HG03039 (cell line): ENCODE data around the gene UTP4.

Experiments used
- ATAC-seq: cut with Tn5 transposase; IDR thresholded peaks from one replicate; pipeline ENCODE4 v1.9.1; 2021; ENCODE audit warnings: mild to moderate bottlenecking, moderate library complexity; ENCODE audit not compliant: unreplicated experiment

UTP4 gene

DNA sequence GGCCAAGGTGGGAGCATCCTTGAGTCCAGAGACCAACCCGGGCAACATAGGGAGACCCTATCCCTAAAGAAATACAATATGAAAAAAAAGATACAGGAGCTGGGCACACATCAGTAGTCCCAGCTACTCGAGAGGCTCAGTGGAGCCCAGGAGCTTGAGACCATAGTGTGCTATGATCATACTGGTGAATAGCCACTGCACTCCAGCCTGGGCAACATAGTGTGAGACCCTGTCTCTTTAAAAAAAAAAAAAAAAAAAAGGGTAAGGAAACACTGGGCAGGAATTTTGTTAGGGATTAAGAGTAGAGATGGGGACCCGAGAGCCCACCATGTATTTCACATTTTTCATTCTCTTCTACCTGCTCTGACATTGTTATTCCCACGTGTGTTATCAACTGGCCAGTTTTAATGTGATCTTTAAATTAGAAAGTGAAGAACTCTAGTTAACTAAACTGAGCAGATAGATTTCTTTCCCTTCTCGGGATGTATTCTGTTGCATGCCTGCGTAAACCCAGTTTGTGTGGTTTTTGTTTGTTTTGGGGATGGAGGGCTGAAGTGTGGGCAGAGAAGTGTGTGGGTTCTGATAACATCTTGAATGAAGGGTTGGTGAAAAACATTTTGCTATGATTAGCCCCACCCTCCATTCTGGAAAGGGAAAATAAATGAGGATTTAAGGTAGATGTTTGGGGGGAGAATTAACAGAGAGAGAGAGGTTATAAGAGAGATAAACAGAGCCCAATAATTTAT is 37.3 kb downstream of the UTP4 start:
- ATAC-seq = no peak

DNA sequence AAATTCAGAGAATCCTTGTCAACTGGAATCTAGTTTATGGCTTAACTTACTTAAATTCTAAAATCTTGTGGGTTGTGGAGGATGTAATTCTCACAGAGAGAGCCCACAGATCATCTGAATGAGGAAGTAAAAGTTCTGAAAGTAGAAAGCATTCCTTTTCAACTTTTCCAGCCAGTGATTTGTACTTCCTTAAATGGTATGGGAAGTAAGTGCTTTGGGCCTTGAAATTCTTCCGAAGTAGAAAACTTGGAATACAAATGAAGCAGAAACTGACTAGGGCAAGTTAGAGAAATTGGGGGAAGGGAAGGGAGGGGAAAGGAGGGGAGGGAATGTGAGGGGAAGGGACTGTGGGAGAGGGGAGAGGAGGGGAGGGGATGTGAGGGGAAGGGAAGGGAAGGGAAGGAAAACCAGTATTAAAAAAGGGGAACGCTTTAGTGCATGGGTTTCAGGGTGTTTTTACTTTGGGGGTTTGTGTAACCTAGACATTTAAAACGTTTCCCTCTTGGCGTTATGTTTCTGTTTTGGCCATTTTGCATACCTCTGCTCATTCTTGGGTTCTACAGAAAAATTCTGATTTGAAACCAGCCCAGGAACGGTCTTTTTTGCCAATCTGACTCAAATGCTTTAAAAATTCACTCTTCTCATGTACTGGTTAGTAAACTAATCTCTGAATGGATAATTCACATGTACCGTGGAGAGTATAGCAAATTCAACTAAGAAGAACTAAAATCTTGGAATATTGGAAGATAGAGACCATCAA is 39.1 kb downstream of the UTP4 start:
- ATAC-seq = no peak

DNA sequence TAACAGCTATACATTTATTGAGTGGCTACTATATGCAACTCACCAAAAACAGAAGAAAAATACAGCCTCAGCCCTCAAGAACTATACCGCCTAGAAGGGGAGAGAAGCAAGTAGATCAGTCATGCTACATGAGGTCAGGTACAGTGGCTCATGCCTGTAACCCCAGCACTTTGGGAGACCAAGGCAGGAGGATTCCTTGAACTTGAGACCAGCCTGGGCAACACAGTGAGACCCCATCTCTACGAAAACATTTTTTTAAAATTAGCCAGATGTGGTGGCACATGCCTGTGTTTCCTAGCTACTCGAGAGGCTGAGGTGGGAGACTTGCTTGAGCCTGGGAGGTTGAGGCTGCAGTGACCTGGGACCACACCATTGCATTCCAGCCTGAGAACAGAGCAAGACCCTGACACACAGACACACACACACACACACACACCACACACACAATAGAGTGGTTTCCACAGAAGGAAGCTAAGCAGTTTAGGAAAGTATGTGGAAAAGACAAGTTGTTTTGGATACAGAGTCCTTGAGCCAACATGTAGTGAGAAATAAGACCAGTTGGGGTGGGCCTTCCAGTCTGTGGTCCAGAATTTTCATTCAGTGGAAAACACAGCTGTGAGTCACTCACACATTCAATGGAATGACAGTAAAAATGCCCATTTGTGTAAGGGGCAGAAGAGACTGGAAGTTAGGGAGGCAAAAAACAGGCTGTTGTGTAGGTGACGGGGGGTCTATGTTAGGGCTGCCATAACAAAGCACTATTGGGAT is 43.8 kb downstream of the UTP4 start:
- ATAC-seq = no peak

DNA sequence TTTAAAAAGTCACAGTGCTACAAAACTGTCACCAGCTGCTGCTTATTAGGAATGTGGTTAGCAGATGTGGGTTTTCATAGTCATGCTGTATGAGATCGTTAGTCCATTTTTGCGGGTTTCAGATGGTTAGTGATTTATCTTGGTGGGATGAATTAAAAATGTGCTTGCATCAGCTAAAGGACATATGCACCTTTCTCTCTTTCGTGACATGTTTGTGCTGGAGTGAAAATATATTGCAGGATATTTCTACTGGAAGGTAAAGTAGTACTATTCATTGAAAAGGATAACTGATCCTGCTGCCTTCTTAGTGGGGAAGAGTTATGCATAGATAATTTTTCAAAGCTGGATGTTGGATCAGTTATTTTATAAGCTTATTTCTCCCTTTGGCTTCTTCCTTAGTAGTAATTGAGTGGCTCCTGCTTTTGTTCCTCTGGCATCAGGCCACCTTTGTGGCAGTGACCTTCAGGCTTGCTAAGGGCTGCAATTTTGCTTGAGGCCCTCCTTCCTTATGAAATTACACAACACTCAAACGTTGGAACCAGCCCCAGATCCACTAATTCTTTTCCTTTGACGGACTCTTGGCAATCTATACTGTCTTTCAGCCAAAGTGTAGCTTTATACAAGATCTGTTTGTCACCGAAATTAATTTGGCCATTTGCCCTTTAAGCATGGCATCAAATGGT is 47.0 kb downstream of the UTP4 start:
- no peak for ATAC-seq

DNA sequence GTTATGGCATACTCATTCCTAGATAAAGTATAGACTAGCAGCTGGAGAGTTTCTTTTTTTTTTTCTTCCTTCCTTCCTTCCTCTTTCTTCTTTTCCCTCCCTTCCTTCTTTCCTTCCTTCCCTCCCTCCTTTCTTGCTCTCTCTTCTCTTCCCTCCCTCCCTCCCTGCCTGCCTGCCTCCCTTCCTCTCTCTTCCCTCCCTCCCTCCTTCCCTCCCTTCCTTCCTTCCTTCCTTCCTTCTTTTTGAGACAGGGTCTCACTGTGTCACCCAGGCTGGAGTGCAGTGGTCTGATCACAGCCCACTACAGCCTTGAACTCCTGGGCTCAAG is 47.5 kb downstream of the UTP4 start:
- ATAC-seq = no peak

DNA sequence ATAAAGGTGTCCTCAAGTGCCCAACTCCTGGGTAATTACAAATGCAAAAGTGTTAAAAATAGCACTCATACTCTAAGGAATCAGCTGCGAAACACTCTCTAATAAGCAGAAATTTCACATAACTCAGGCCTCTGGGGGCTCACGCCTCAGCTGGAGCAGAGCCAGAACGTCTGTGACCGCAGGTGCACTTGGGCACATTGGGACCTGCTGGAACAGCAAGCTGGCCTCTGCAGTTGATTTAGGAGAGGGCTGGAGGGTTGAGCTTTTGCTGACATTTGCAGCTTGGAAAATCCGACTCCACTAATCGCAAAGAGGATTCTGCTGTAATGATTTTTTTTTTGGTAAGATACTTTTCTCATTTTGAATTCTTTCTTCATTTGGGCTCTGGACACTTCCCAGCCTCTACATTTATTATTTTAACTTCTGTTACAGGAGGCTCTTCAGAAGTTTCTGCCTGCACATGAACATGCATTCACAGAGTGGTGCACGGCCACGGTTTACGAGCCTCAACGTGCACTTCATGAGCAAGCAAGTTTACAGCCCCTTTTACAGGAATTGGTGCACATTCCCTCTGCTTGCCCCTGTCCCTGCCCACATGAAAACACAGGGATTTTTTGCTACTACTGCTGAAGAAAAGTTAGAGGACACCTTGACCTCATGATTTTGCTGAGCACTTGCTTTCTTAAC is 50.4 kb downstream of the UTP4 start:
- ATAC-seq = no peak

DNA sequence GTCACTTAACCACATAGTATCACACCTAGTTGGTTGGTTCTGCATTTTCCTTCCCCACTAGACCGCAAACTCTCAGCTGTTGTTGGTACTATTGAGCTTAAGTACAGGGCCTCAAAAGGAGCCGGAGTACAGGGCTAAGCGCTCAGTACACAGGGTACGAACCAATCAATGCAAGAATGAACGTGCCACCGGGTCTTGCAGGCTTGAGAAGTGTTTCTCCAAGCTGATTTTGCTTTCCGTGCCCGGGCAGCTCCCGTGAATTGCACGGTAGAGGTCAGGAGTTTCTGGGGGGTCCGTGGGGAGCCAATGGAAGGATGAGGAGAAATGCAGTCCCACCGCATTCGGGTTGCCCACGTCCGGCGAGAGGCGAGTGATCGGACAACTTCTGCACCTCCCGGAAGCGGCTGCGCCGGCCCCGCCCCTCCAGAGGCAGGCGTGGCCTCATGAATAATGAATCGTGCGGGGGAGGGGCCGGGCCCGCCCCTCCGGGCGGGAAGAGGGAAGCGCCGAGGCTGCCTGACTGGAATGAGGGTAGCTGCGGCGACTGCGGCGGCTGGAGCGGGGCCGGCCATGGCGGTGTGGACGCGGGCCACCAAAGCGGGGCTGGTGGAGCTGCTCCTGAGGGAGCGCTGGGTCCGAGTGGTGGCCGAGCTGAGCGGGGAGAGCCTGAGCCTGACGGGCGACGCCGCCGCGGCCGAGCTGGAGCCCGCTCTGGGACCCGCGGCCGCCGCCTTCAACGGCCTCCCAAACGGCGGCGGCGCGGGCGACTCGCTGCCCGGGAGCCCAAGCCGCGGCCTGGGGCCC is 54.4 kb downstream of the UTP4 start, which contains the start of gene SNTB2:
SNTB2 (plus strand) TSS at position 523 of the 804 bp plus-strand sequence; CDS start at position 526, 3 bp downstream.
- peak; percentile 85 for ATAC-seq

DNA sequence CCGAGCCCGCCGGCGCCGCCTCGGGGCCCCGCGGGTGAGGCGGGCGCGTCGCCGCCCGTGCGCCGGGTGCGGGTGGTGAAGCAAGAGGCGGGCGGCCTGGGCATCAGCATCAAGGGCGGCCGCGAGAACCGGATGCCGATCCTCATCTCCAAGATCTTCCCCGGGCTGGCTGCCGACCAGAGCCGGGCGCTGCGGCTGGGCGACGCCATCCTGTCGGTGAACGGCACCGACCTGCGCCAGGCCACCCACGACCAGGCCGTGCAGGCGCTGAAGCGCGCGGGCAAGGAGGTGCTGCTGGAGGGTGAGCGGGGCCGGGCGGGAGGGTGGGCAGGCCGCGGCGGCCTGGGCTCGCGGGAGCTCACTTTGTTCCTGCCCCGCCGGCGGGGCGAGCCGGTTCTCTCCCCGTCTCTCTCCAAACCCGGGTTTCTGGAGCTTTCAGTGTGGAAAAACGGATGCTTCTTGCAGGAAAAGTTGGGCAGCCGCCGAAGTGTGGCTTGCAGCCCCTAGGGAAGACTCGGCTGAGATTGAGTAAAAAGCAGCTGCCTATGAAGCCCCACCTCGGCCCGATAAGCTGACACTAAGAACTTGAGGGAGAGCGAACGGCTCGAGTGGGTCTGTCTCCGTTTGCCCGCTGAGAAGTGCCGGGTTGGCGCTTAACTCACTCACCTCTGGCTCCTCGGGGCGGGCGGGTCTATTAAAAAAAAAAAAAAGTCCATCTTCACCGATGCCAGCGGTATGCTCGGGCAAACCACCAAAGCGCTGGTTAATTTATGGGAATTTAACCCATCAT is 55.2 kb downstream of the UTP4 start:
- peak; percentile 29 for ATAC-seq

DNA sequence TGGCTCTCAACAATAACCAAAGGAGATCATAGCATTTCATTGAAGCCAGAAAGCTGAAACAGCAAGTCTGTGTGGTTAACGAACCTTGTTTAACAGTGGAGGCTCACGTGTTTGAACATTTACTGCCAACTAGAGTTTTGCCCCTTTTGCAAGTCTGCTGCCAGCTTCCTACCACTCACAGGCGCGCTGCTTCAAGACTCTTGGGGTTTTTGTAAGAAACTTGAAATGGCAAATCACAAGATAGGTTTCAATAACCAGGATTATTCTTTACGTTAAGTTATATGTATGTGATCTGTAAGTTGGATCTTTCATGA is 55.7 kb downstream of the UTP4 start:
- no peak for ATAC-seq

DNA sequence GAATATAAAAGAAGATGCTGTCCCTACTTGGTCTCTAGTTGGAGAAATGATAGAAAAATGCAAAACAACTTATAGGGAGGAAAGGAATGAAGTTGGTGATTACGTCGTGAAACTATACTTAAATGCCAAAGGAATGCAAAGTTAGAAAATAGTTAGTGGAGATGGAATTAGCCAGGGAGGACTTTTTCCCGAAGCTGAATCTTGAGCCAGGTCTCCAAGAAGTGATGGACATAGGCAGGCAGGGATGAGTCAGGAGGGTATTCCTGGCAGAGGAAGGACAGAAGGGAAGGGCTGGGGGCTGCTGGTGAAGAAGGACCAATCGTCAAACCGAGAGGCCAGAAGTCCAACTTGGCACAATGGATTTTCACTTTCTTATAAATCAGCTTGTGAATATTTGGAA is 56.3 kb downstream of the UTP4 start:
- no peak for ATAC-seq

DNA sequence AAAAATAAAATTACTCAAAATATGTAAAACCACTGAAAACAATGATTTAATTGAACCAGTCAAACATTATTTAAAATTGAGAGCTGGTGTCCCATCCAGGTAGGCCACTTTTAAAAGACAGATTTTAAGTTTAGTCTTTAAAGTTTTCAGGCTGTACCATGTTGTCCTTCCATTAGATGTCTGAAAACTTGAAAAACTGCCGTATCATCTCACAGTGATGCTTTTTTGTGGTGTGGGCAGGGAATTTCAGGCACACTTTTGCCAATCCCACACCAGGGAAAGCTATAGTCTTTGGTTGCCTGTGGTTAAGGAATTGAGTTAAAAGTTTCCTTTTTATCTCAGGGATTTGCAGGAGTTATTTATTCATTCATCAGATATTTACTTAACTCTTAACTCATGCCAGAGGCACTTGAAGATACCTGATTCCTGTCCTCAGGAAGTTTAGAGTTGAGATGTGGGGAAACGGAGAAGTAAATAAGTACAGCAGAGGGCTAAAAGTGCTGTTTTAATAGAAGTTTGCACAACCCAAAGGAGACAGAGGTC is 57.7 kb downstream of the UTP4 start:
- no peak for ATAC-seq

DNA sequence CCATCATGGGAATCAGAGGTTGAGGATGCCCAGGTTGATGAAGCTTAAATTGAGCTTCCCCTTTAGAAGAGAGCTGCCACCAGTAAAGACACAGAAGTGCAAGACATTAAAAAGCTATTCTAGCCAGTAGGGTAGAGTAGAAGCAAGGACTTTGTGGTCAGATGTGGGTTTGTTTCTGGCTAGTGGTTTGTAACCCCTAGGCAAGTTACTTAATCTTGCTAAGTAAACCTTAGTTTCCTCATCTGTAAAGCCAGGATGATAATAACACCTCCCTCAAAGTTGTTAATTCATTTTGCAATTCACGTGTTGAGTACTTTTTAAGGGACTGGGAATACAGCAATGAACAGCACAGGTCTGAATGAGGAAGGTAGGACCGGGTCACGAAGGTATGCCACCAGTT is 58.1 kb downstream of the UTP4 start:
- ATAC-seq = no peak

DNA sequence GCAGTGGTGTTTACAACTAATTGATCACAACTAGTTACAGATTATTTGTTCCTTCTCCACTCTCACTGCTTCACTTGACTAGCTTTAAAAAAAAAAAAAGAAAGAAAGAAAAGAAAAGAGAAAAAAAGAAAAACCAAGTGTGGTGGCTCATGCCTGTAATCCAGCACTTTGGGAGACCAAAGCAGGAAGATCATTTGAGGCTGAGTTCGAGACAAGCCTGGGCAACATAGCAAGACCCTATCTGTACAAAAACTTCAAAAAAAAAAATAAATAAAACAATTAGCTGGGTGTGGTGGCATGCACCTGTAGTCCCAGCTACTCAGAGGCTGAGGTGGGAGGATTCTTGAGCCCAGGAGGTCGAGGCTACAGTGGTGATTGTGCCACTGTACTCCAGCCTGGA is 58.7 kb downstream of the UTP4 start:
- ATAC-seq = no peak

DNA sequence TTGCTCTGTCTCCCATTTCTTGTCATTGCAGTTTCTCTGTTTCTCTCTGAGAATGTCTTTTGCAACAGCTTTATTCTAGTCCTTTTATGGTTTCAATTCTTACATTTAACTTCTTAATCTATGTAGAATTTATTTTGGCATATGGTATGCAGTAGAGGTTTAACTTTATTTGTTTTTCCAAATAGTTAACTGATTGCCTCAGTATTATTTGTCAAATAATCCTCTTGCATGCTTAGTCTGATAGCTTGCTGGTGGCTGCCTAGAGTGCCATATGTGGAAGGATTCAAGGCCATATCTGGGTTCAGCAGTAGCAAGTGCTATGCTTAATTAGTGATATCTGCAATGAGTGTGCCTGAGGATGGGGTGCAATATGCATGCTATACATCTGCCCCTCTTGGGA is 61.4 kb downstream of the UTP4 start:
- ATAC-seq = no peak

DNA sequence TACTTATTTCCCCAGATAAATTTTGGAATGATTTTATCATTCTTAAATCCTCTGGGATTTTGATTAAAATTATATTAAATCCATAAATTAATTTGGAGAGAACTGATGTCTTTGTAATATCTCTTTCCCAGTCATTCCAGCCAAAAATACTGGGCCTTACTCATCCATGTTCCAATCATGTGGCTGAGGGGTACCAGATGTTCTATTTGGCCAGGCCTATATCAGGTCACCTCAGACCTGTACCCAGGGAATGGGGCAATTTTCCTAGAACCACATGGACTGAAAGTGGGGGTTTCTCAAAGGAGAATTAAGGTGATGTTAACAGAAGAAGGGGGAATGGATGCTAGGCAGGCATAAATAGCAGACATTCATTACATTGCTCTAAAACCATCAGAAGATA is 62.0 kb downstream of the UTP4 start:
- ATAC-seq = no peak

DNA sequence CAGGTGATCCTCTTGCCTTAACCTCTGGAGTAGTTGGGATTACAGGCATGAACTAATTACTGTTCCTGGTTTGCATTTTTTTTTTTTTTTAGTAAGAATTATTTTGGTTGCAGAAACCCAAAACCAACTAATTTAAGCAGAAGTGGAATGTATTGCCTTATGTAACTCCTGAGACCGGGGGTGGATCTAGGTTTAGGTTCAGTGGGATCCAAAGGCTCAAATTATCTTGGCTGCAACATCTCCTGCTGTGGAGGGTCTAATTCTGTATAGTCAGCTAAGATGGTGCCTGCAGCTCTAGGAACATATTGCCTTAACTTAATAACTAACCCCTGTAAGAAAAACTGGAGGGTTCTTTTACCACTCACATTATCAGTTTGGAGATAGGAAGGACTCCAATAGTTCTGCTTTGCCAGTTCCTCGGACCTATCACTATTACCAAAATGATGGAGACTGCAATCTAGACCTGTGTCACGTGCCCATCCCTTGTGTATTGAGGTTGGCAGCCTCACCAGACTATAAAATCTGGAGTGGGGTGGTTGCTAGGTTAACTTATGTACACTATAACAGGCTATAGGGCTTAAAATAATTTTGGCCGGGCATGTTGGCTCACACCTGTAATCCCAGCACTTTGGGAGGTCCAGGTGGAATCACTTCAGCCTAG is 63.0 kb downstream of the UTP4 start:
- ATAC-seq = no peak

DNA sequence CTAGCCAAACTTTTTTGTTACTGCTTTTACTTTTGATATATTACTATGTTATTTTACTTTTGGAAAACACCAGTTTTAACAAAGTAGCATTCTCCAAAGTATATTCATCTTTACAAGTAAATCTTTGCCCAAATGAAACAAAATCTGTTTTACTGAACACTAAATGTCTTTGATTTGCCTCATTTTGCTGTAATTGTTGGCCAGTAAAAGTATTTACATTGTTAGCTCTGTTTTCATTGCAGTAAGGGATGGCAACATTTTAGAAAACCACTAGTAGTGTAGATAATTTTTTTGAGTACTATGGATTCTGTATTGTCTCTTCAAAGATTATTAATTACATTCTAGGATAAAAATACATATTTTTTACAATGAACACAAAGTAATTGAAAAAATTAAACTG is 65.1 kb downstream of the UTP4 start:
- ATAC-seq = no peak

DNA sequence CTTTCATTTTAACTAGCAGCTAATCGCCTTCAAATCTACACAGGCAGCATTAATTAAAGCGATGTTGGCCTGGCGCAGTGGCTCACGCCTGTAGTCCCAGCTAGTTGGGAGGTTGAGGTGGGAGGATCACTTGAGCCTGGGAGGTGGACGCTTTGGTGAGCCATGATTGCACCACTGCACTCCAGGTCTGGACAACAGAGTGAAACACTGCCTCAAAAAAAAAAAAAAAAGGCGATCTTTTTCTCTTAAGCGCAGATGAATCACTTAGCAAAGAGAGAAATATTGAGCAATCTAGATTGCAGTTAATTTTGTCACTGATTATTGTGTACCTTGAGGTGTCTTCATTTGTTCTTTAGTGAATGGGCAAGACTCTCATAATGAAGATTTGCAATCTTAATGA is 66.9 kb downstream of the UTP4 start:
- no peak for ATAC-seq
